Transverse colon (tissue), 4 donors: ENCODE results near the gene TMEM205. TPM values are rescaled to one million over a fixed set of nuclear protein-coding genes. Genes with fewer than 3 reads are reported as not detected.

Experiments used
- DNase-seq: peaks from one replicate; pipeline ENCODE4 v3.0.0-alpha.2; 2019
- H3K27ac ChIP-seq, 4 donors: fragments of 200-600 bp; sonication (generic); 2 replicates each; pipeline ENCODE4 v1.5.1; 2016 to 2018; ENCODE audit warnings: inconsistent platforms in 4 of 4
- H3K27me3 ChIP-seq: fragments of 200-600 bp; sonication (generic); 2 replicates; pipeline ENCODE4 v1.5.1; 2017; ENCODE audit warnings: inconsistent platforms
- H3K36me3 ChIP-seq, 4 donors: fragments of 200-600 bp; sonication (generic); 2 replicates each; pipeline ENCODE4 v1.5.1; 2017 to 2019; ENCODE audit warnings: inconsistent platforms in 4 of 4
- H3K4me1 ChIP-seq, 4 donors: fragments of 200-600 bp; sonication (generic); 2 replicates each; pipeline ENCODE4 v1.5.1; 2017 to 2020; ENCODE audit warnings: inconsistent platforms in 4 of 4
- H3K4me3 ChIP-seq, 4 donors: fragments of 200-600 bp; sonication (generic); 1 replicate in 1 of 4; 2 replicates in 3 of 4; pipeline versions ENCODE4 v1.5.1 to v1.6.1; 2017 to 2019; ENCODE audit warnings: inconsistent platforms in 4 of 4
- H3K9me3 ChIP-seq, 2 donors: fragments of 200-600 bp; sonication (generic); 2 replicates each; pipeline ENCODE4 v1.5.1; 2017 to 2019; ENCODE audit warnings: inconsistent platforms in 2 of 2
- EP300 ChIP-seq: sonication (generic); formaldehyde crosslinking; IDR thresholded peaks from one replicate; pipeline ENCODE4 v1.6.1; 2017; ENCODE audit warnings: antibody characterized with exemption, low read depth
- POLR2A ChIP-seq: fragments of 450-650 bp; IDR thresholded peaks from one replicate; pipeline ENCODE4 v1.6.1; 2016; ENCODE audit warnings: antibody characterized with exemption, mild to moderate bottlenecking, moderate library complexity
- POLR2AphosphoS5 ChIP-seq, 3 donors: sonication (generic); formaldehyde crosslinking; IDR thresholded peaks; one replicate each; pipeline ENCODE4 v1.6.1; 2016; ENCODE audit warnings: antibody characterized with exemption in 3 of 3
- WGBS, 2 donors: methylation state at CpG; one replicate each; pipeline ENCODE4 v1.1.5; 2018; ENCODE audit warnings: low coverage in 1 of 2; 5-methylcytosine and 5-hydroxymethylcytosine counted together
- in situ Hi-C, 4 donors: fragments of 200-750 bp; cut with MboI; loops; one replicate each; pipeline versions ENCODE4 v1.15.0 to v1.15.1; 2017; ENCODE audit warnings: low sequenced_read_pairs in 3 of 4, low pct_ligation_motif_present in 1 of 4, low pct_unique_long_range_greater_than_20kb in 1 of 4
- intact Hi-C: fragments of 100-400 bp; cut with DNase I; formaldehyde crosslinking; loops from one replicate; pipeline ENCODE4 v1.15.1; 2023; ENCODE audit warnings: low total_unique reads
- total RNA-seq, 4 donors: library from RNA; depleted of rRNA; stranded (reverse); fragments of >200 nt; gene quantifications; one replicate each; pipeline ENCODE4 v1.1.0, GENCODE V29; 2016
- TF ChIP-seq, protein P1 (sequence below), 5 experiments: fragments of 200-600 bp in 3 of 5; fragments of 450-650 bp in 2 of 5; sonication (generic) in 3 of 5; IDR thresholded peaks; 1 replicate in 2 of 5; 2 replicates in 3 of 5; pipeline ENCODE4 v1.5.1; 2016 to 2017; ENCODE audit warnings: antibody characterized with exemption in 5 of 5, inconsistent platforms in 3 of 5, mild to moderate bottlenecking in 2 of 5, moderate library complexity in 1 of 5

TMEM205 gene
- total RNA-seq, 4 donors from 2014 or later = 18.7 to 163 (median 88.4) TPM

DNA sequence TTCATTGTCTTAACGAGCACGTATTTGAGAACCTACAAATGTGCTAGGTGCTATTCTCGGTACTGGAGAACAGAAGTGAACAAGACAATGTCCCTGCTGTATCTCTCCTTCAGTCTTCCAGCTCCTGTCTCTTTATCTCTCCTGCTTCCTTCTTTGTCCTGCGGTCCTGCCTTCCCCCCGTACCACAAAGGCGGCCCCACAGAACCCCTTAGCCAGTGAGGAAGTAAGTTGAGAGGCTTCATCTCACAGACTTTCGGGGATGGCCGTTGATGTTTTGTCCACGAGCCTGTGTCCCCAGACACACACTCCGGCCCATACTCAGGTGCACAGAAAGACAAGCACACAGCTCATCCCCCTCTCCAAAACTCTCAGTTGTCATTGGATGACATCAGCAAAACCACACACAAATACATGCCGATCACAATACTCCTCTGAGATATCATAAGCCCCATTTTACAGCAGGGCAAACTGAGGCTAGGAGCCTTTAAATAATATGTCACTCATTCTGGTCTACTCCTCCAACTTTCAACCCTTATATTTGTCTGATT, 27.9 kb upstream of the TMEM205 start:
- in situ Hi-C loops = loop anchor here in 1 of 4 donors (10.0 kb wide), 1 partner anchor 61 kb away; the partner anchor contains the start of genes ODAD3 and PRKCSH
- Histone ChIP-seq H3K9me3 (no peaks in the 10 kb centered on the region), H3K36me3 (no peaks in the 10 kb centered on the region), H3K27ac (peak overlapping the region; percentile 92 to 97 (median 94)), H3K4me3 (peak overlapping the region in 3 of 4 donors; percentile 61 to 70 (median 62)), H3K27me3 (no peaks in the 10 kb centered on the region), H3K4me1 (peaks cover 18 to 39% (median 32%) of the 10 kb centered on the region in 4 donors)
- TF ChIP-seq POLR2AphosphoS5 (IDR thresholded peaks at IDR 0.05) (no peak), POLR2A (no peak), EP300 (no peak)
- TF ChIP-seq, protein P1, sequence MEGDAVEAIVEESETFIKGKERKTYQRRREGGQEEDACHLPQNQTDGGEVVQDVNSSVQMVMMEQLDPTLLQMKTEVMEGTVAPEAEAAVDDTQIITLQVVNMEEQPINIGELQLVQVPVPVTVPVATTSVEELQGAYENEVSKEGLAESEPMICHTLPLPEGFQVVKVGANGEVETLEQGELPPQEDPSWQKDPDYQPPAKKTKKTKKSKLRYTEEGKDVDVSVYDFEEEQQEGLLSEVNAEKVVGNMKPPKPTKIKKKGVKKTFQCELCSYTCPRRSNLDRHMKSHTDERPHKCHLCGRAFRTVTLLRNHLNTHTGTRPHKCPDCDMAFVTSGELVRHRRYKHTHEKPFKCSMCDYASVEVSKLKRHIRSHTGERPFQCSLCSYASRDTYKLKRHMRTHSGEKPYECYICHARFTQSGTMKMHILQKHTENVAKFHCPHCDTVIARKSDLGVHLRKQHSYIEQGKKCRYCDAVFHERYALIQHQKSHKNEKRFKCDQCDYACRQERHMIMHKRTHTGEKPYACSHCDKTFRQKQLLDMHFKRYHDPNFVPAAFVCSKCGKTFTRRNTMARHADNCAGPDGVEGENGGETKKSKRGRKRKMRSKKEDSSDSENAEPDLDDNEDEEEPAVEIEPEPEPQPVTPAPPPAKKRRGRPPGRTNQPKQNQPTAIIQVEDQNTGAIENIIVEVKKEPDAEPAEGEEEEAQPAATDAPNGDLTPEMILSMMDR (IDR thresholded peaks at IDR 0.05) = no peak
- no peak for DNase-seq
- intact Hi-C loops = no loop called here
- WGBS, 2 donors = 35 to 45% methylated on average over 7 to 11 of the region's 11 CpGs

GRCh38 chr19:11373166-11373884, 27.3 kb upstream of the TMEM205 start:
- in situ Hi-C loops = loop anchor here in 1 of 4 donors (10.0 kb wide), 1 partner anchor 61 kb away; the partner anchor contains the start of genes ODAD3 and PRKCSH
- no peak overlapping the region for H3K27ac ChIP-seq
- no peak for DNase-seq
- H3K36me3 ChIP-seq = no peaks in the 10 kb centered on the region
- TF ChIP-seq POLR2A (no peak), EP300 (no peak), POLR2AphosphoS5 (IDR thresholded peaks at IDR 0.05) (no peak)
- TF ChIP-seq, protein P1 (IDR thresholded peaks at IDR 0.05) = no peak
- H3K27me3 ChIP-seq = no peaks in the 10 kb centered on the region
- WGBS, 2 donors = 53 to 55% methylated on average over 8 to 10 of the region's 10 CpGs
- H3K9me3 ChIP-seq = no peaks in the 10 kb centered on the region
- intact Hi-C loops = no loop called here
- H3K4me1 ChIP-seq = peaks cover 15 to 37% (median 30%) of the 10 kb centered on the region in 4 donors
- no peak overlapping the region for H3K4me3 ChIP-seq

- TF ChIP-seq POLR2A = no peak
- TF ChIP-seq, protein P1 (IDR thresholded peaks at IDR 0.05) = no peak
- no peak overlapping the region for H3K27ac ChIP-seq
- 93 to 100% methylated on average over 2 of the region's 2 CpGs for WGBS, 2 donors
- no peaks in the 10 kb centered on the region for H3K9me3 ChIP-seq
- no peak overlapping the region for H3K4me3 ChIP-seq
- no peak for DNase-seq
- H3K36me3 ChIP-seq = no peaks in the 10 kb centered on the region
- intact Hi-C loops (no loop called here), in situ Hi-C loops (loop anchor here in 1 of 4 donors (10.0 kb wide), 1 partner anchor 64 kb away; the partner anchor contains the start of genes ODAD3 and PRKCSH)
- peaks cover 6 to 13% (median 12%) of the 10 kb centered on the region in 4 donors for H3K4me1 ChIP-seq
- no peaks in the 10 kb centered on the region for H3K27me3 ChIP-seq
These were observed 24.7 kb upstream of the TMEM205 start for GRCh38 chr19:11370744-11371143.

GRCh38 chr19:11367528-11367927, 21.5 kb upstream of the TMEM205 start:
- 79 to 100% methylated on average over 1 to 2 of the region's 2 CpGs for WGBS, 2 donors
- intact Hi-C loops (no loop called here), in situ Hi-C loops (no loop called here)
- no peak for DNase-seq
- no peak for TF ChIP-seq POLR2A
- no peak for TF ChIP-seq POLR2AphosphoS5 (IDR thresholded peaks at IDR 0.05)
- no peak for TF ChIP-seq EP300
- TF ChIP-seq, protein P1 (IDR thresholded peaks at IDR 0.05) = no peak
- no peak overlapping the region for H3K4me3 ChIP-seq
- H3K27me3 ChIP-seq = no peaks in the 10 kb centered on the region
- H3K9me3 ChIP-seq = no peaks in the 10 kb centered on the region
- no peak overlapping the region for H3K27ac ChIP-seq
- H3K4me1 ChIP-seq = no peaks in the 10 kb centered on the region
- peaks cover 0 to 5% (median 0%) of the 10 kb centered on the region in 4 donors for H3K36me3 ChIP-seq
